Retinal pigment epithelial cell (primary cell): ENCODE data around the gene SIRT7.

ENCODE experiments used
- DNase-seq: peaks from one replicate; pipeline ENCODE4 v3.0.0-alpha.2; 2010; ENCODE audit warnings: low read depth
- H3K4me3 ChIP-seq: 2 replicates; pipeline ENCODE4 v1.5.1; 2011; ENCODE audit warnings: mild to moderate bottlenecking, low read length, control low read depth, moderate library complexity
- CTCF ChIP-seq: conservative IDR thresholded peaks from 2 replicates; pipeline ENCODE4 v1.5.1; 2011; ENCODE audit warnings: low read depth, low read length, control low read depth, inconsistent platforms

The SIRT7 gene

GRCh38 chr17:81914103-81914850 is 3.7 kb downstream of the SIRT7 start:
- no peak for TF ChIP-seq CTCF
- DNase-seq = no peak
- H3K4me3 ChIP-seq = no peak overlapping the region

GRCh38 chr17:81913394-81914102 is 4.4 kb downstream of the SIRT7 start:
- TF ChIP-seq CTCF = no peak
- H3K4me3 ChIP-seq = no peak overlapping the region
- no peak for DNase-seq

GRCh38 chr17:81912441-81913309 is 5.3 kb downstream of the SIRT7 start:
- H3K4me3 ChIP-seq = no peak overlapping the region
- no peak for DNase-seq
- TF ChIP-seq CTCF = no peak

- no peak for DNase-seq
- no peak for TF ChIP-seq CTCF
- no peak overlapping the region for H3K4me3 ChIP-seq
Measured at GRCh38 chr17:81911969-81912368, 6.0 kb downstream of the SIRT7 start.

- peak; percentile 54 for DNase-seq
- H3K4me3 ChIP-seq = peak within 1 kb of the TSS; percentile 73
- no peak for TF ChIP-seq CTCF
Measured at GRCh38 chr17:81911277-81911961, 6.6 kb downstream of the SIRT7 start, which contains the start of gene PCYT2. Gene PCYT2, minus strand, starts transcription at chr17:81911399. Its CDS starts 44 bp downstream, at chr17:81911355.

GRCh38 chr17:81910840-81911276 is 7.1 kb downstream of the SIRT7 start:
- H3K4me3 ChIP-seq = peak overlapping the region; percentile 73
- TF ChIP-seq CTCF = no peak
- no peak for DNase-seq
